IMR-90 (cell line): ENCODE results near the gene VSIG10L2. TPM values are rescaled to one million over a fixed set of nuclear protein-coding genes. Genes with fewer than 3 reads are reported as not detected.

ENCODE experiments used
- ATAC-seq: fragments of 200-7000 bp; cut with Tn5 transposase; 2 replicates; pipeline ENCODE4 v1.9.1; 2020; ENCODE audit warnings: low read depth, mild to moderate bottlenecking, moderate library complexity
- BruUV-seq: library from RNA; stranded (reverse); fragments of 400-500 nt; replicated peaks from 2 replicates; lab custom pipeline; 2021; lab: Mats Ljungman, UMichigan
- CTCF ChIA-PET: fragments of 300-600 bp; formaldehyde crosslinking; extraction: SDS; loops from one replicate; lab custom pipeline; 2021; ENCODE audit warnings: antibody characterized with exemption; lab: Yijun Ruan, JAX
- POLR2A ChIA-PET: fragments of 300-600 bp; sonication (Branson Sonifier 250); formaldehyde crosslinking; loops from one replicate; lab custom pipeline; 2022; ENCODE audit warnings: antibody characterized with exemption; ENCODE audit not compliant: unreplicated experiment; lab: Charles Lee
- DNase-seq: peaks from one replicate; pipeline ENCODE4 v3.0.0; 2013
- H2AFZ ChIP-seq: replicated peaks from 2 replicates; pipeline ENCODE3; 2013; ENCODE audit warnings: low read length, mild to moderate bottlenecking; ENCODE audit not compliant: poor library complexity
- H2AK5ac ChIP-seq: 2 replicates; pipeline ENCODE4 v1.6.1; 2013; ENCODE audit warnings: low read depth, low read length, inconsistent platforms
- H2AK9ac ChIP-seq: replicated peaks from 2 replicates; pipeline ENCODE3; 2013; ENCODE audit warnings: mild to moderate bottlenecking, low read depth, low read length, moderate library complexity; ENCODE audit not compliant: poor library complexity
- H2BK120ac ChIP-seq: 2 replicates; pipeline ENCODE4 v1.6.1; 2013; ENCODE audit warnings: low read depth, low read length, inconsistent platforms
- H2BK15ac ChIP-seq: 3 replicates; pipeline ENCODE4 v1.6.1; 2013; ENCODE audit warnings: low read depth, low read length, inconsistent platforms
- H2BK20ac ChIP-seq: 2 replicates; pipeline ENCODE4 v1.6.1; 2013; ENCODE audit warnings: low read depth, mild to moderate bottlenecking, inconsistent platforms, low read length, moderate library complexity
- H2BK5ac ChIP-seq: 2 replicates; pipeline ENCODE4 v1.6.1; 2013; ENCODE audit warnings: mild to moderate bottlenecking, low read depth, low read length, inconsistent platforms; ENCODE audit not compliant: poor library complexity, severe bottlenecking
- H3K14ac ChIP-seq: replicated peaks from 2 replicates; pipeline ENCODE4 v1.6.1; 2013; ENCODE audit warnings: low read depth, low read length, inconsistent platforms
- H3K18ac ChIP-seq: 2 replicates; pipeline ENCODE4 v1.6.1; 2013; ENCODE audit warnings: low read depth, low read length, control low read depth
- H3K23ac ChIP-seq: 2 replicates; pipeline ENCODE4 v1.6.1; 2013; ENCODE audit warnings: low read depth, low read length, inconsistent platforms
- H3K27ac ChIP-seq: 2 replicates; pipeline ENCODE4 v1.5.1; 2013; ENCODE audit warnings: mild to moderate bottlenecking, control low read depth, low read length; ENCODE audit not compliant: insufficient read depth
- H3K27me3 ChIP-seq: 2 replicates; pipeline ENCODE4 v1.6.1; 2013; ENCODE audit warnings: low read length; ENCODE audit not compliant: control insufficient read depth, insufficient read depth
- H3K36me3 ChIP-seq: 2 replicates; pipeline ENCODE4 v1.6.1; 2013; ENCODE audit warnings: low read length, mixed read lengths; ENCODE audit not compliant: control insufficient read depth, insufficient read depth
- H3K4ac ChIP-seq: 2 replicates; pipeline ENCODE4 v1.6.1; 2013; ENCODE audit warnings: low read depth, low read length, inconsistent platforms
- H3K4me1 ChIP-seq: 2 replicates; pipeline ENCODE4 v1.6.1; 2013; ENCODE audit warnings: low read length, mixed read lengths; ENCODE audit not compliant: control insufficient read depth, insufficient read depth
- H3K4me2 ChIP-seq: 2 replicates; pipeline ENCODE4 v1.6.1; 2013; ENCODE audit warnings: low read depth, mild to moderate bottlenecking, control low read depth, low read length, moderate library complexity
- H3K4me3 ChIP-seq: 2 replicates; pipeline ENCODE4 v1.5.1; 2013; ENCODE audit warnings: low read depth, mild to moderate bottlenecking, control low read depth, low read length, moderate library complexity; ENCODE audit not compliant: insufficient read depth
- H3K56ac ChIP-seq: 2 replicates; pipeline ENCODE4 v1.6.1; 2013; ENCODE audit warnings: low read length, inconsistent platforms; ENCODE audit not compliant: insufficient read depth; ENCODE audit errors: extremely low read depth
- H3K79me1 ChIP-seq, 2 experiments: 2 replicates each; pipeline ENCODE4 v1.6.1; 2013; ENCODE audit warnings: low read length in 2 of 2, inconsistent platforms in 1 of 2, low read depth in 1 of 2
- H3K9ac ChIP-seq: 2 replicates; pipeline ENCODE4 v1.6.1; 2013; ENCODE audit warnings: low read depth, low read length, control low read depth
- H3K9me1 ChIP-seq: 2 replicates; pipeline ENCODE4 v1.6.1; 2013; ENCODE audit warnings: low read length, inconsistent platforms; ENCODE audit not compliant: insufficient read depth
- H3K9me3 ChIP-seq: 2 replicates; pipeline ENCODE4 v1.6.1; 2013; ENCODE audit warnings: low read length; ENCODE audit not compliant: control insufficient read depth, insufficient read depth
- H4K20me1 ChIP-seq: 2 replicates; pipeline ENCODE4 v1.6.1; 2013; ENCODE audit warnings: low read length, inconsistent platforms; ENCODE audit not compliant: insufficient read depth
- H4K5ac ChIP-seq: 2 replicates; pipeline ENCODE4 v1.6.1; 2013; ENCODE audit warnings: mild to moderate bottlenecking, low read depth, low read length, control low read depth
- H4K8ac ChIP-seq, 2 experiments: 2 replicates each; pipeline ENCODE4 v1.6.1; 2013; ENCODE audit warnings: low read depth in 2 of 2, low read length in 2 of 2, control low read depth in 1 of 2, inconsistent platforms in 1 of 2
- H4K91ac ChIP-seq: 2 replicates; pipeline ENCODE4 v1.6.1; 2013; ENCODE audit warnings: low read depth, low read length, inconsistent platforms; ENCODE audit not compliant: insufficient read depth
- CEBPB ChIP-seq: IDR thresholded peaks from 2 replicates; pipeline ENCODE4 v1.6.1; 2012; ENCODE audit warnings: low read depth, low read length, improper control_type of control experiment
- MXI1 ChIP-seq: IDR thresholded peaks from 2 replicates; pipeline ENCODE4 v1.6.1; 2012; ENCODE audit warnings: low read depth, mild to moderate bottlenecking, low read length, moderate library complexity, borderline replicate concordance
- WGBS, 2 experiments: methylation state at CpG; one replicate each; pipeline versions ENCODE4 v1.1.5 to v1.1.7; 2013; ENCODE audit warnings: missing lambda C conversion rate in 2 of 2; ENCODE audit not compliant: insufficient read length in 1 of 2; ENCODE audit errors: extremely low coverage in 2 of 2; 5-methylcytosine and 5-hydroxymethylcytosine counted together
- dilution Hi-C: fragments of 300-500 bp; cut with HindIII; formaldehyde crosslinking; loops from one replicate; pipeline ENCODE4 v1.14.3; 2018; ENCODE audit warnings: low sequenced_read_pairs; ENCODE audit not compliant: unreplicated experiment
- in situ Hi-C: fragments of 300-500 bp; cut with MboI; formaldehyde crosslinking; loops from 3 replicates; pipeline ENCODE4 v1.14.3; 2019; ENCODE audit warnings: low sequenced_read_pairs, inconsistent platforms, mixed read lengths
- intact Hi-C: fragments of 100-400 bp; cut with micrococcal nuclease; formaldehyde crosslinking; loops from 2 replicates; pipeline ENCODE4 v1.10.0; 2022
- polyA plus RNA-seq, 3 experiments: library from polyadenylated mRNA; depleted of rRNA; stranded (reverse); fragments of >200 nt; gene quantifications; 2 replicates each; pipeline ENCODE4 v1.2.3, GENCODE V29; 2012; ENCODE audit warnings: low replicate concordance in 1 of 3
- total RNA-seq: library from RNA; depleted of rRNA; stranded (reverse); fragments of >200 nt; gene quantifications from 2 replicates; pipeline ENCODE4 v1.2.3, GENCODE V29; 2012
- TF ChIP-seq, protein P1 (sequence below): fragments of 150-350 bp; IDR thresholded peaks from 2 replicates; pipeline ENCODE4 v1.6.1; 2016; ENCODE audit warnings: low read depth, mild to moderate bottlenecking, low read length, moderate library complexity, borderline replicate concordance

VSIG10L2 gene
- total and polyA plus RNA-seq, 2 of the 4 experiments (the other 2 are of a cell fraction), result under 0.01 TPM; not detected in 1

DNA sequence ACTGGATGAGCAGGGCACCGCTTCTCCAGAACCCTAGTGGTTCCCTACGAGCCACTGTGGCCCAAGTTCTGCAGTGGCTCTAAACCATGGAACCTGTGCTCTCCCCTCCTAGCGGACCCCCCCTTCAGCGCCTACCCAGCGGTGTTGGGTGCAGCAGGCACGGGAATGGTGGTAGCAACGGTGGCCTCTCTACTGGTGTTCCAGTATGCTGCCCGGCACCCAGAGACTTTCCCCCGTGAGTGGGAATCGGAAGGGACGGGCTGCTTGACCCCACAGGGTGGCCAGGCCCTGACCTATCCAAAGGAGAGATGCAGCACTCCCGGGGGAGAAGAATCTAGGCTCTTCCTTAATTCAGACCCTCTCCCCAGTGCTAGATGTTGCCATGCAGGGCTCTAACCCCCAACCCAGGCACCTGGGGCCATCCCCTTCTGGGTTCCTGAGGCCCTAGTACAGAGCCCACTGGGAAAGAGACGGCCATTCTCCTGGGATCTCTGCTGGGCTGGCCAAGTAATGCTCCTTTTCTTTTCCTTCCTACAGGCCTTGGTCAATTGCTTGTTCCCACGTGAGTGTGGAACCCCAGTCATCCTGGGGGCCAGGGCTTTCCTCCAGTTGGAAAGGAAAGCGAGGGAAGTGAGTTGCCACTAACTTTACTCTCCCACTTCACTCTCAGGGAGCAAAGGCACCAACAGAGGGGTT lies 9.2 kb downstream of the VSIG10L2 start:
- Histone ChIP-seq H2BK120ac (no peak overlapping the region), H2AFZ (no peak overlapping the region), H3K23ac (no peak overlapping the region), H3K4me3 (no peak overlapping the region), H3K79me1 (no peaks in the 10 kb centered on the region), H3K4ac (no peak overlapping the region), H3K27me3 (peaks cover 4% of the 10 kb centered on the region), H3K14ac (no peak overlapping the region), H3K9ac (no peak overlapping the region), H2AK5ac (no peak overlapping the region), H4K20me1 (no peaks in the 10 kb centered on the region), H3K36me3 (no peaks in the 10 kb centered on the region), H4K91ac (no peak overlapping the region), H3K4me1 (no peaks in the 10 kb centered on the region), H2BK15ac (no peak overlapping the region), H3K18ac (no peak overlapping the region), H3K9me1 (no peaks in the 10 kb centered on the region), H3K56ac (no peak overlapping the region), H3K4me2 (no peak overlapping the region), H3K9me3 (no peaks in the 10 kb centered on the region), H3K27ac (no peak overlapping the region), H2BK20ac (no peak overlapping the region), H2AK9ac (no peak overlapping the region), H2BK5ac (no peak overlapping the region), H4K8ac (no peak overlapping the region), H4K5ac (no peak overlapping the region)
- dilution Hi-C loops (no loop called here), in situ Hi-C loops (no loop called here), intact Hi-C loops (no loop called here)
- no TSS peak for BruUV-seq
- 90% methylated on average over 8 of the region's 15 CpGs; no CpG with 5 or more reads in 1 of the 2 experiments for WGBS, 2 experiments
- ChIA-PET CTCF (no interaction called here), POLR2A (no interaction called here)
- TF ChIP-seq MXI1, result no peak
- no peak for TF ChIP-seq CEBPB
- TF ChIP-seq, protein P1, sequence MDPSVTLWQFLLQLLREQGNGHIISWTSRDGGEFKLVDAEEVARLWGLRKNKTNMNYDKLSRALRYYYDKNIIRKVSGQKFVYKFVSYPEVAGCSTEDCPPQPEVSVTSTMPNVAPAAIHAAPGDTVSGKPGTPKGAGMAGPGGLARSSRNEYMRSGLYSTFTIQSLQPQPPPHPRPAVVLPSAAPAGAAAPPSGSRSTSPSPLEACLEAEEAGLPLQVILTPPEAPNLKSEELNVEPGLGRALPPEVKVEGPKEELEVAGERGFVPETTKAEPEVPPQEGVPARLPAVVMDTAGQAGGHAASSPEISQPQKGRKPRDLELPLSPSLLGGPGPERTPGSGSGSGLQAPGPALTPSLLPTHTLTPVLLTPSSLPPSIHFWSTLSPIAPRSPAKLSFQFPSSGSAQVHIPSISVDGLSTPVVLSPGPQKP, result no peak
- no peak for ATAC-seq
- DNase-seq, result no peak
